HepG2 (cell line): Measurements from ENCODE around the gene GDPD1. TPM values are rescaled to one million over a fixed set of nuclear protein-coding genes. Genes with fewer than 3 reads are reported as not detected.

ENCODE experiments used
- ATAC-seq: fragments of 200-7000 bp; cut with Tn5 transposase; 3 replicates; pipeline ENCODE4 v1.9.1; 2020; ENCODE audit warnings: mild to moderate bottlenecking, moderate library complexity
- BruUV-seq: library from RNA; stranded (reverse); fragments of 400-500 nt; replicated peaks from 2 replicates; lab custom pipeline; 2021; lab: Mats Ljungman, UMichigan
- CTCF ChIA-PET: fragments of 300-600 bp; formaldehyde crosslinking; extraction: SDS; loops from one replicate; lab custom pipeline; 2021; ENCODE audit warnings: low total read pairs, inconsistent platforms, low intra/inter-chr PET ratio; lab: Yijun Ruan, JAX
- POLR2A ChIA-PET: fragments of 350-600 bp; sonication (Branson Sonifier 250); formaldehyde crosslinking; loops from one replicate; lab custom pipeline; 2020; ENCODE audit warnings: antibody characterized with exemption, inconsistent platforms; lab: Yijun Ruan, JAX
- DNase-seq: peaks from one replicate; pipeline ENCODE4 v3.0.0-alpha.2; 2015; ENCODE audit warnings: low spot score
- FAIRE-seq: peaks from 3 replicates; lab custom pipeline; 2011; peaks lifted over from hg19 to GRCh38; lab: Jason Lieb, UNC
- H2AFZ ChIP-seq: one replicate; pipeline ENCODE4 v1.6.1; 2011; ENCODE audit warnings: low read length, inconsistent platforms
- H3K27ac ChIP-seq: fragments of 300-600 bp; 3 replicates; pipeline ENCODE4 v1.8.0; 2011; ENCODE audit warnings: mixed run types, mild to moderate bottlenecking, mixed read lengths, low read length, inconsistent platforms; ENCODE audit not compliant: insufficient read depth; ENCODE audit errors: extremely low read length
- H3K27me3 ChIP-seq, 2 experiments: fragments of 200-600 bp in 1 of 2; 2 replicates in 1 of 2; 3 replicates in 1 of 2; pipeline versions ENCODE4 v1.6.0 to v1.8.0; 2011; ENCODE audit warnings: low read length in 2 of 2, mild to moderate bottlenecking in 2 of 2, moderate library complexity in 2 of 2, inconsistent platforms in 1 of 2; ENCODE audit not compliant: insufficient read depth in 2 of 2, control insufficient read depth in 1 of 2
- H3K36me3 ChIP-seq, 2 experiments: fragments of 200-600 bp in 1 of 2; replicated peaks in 1 of 2; 2 replicates in 1 of 2; 3 replicates in 1 of 2; pipeline versions ENCODE4 v1.5.1 to v1.8.0; 2011; ENCODE audit warnings: low read length in 2 of 2, inconsistent platforms in 1 of 2; ENCODE audit not compliant: insufficient read depth in 2 of 2, control insufficient read depth in 1 of 2
- H3K4me1 ChIP-seq: 2 replicates; pipeline ENCODE4 v1.5.1; 2012; ENCODE audit warnings: low read length, inconsistent platforms; ENCODE audit not compliant: insufficient read depth
- H3K4me2 ChIP-seq: 2 replicates; pipeline ENCODE4 v1.6.0; 2011; ENCODE audit warnings: low read depth, low read length, inconsistent platforms
- H3K4me3 ChIP-seq, 3 experiments: fragments of 200-600 bp in 1 of 3; sonication (generic), shearing (Covaris generic) in 1 of 3; replicated peaks in 1 of 3; 2 replicates each; pipeline ENCODE4 v1.5.1; 2011 to 2016; ENCODE audit warnings: low read length in 3 of 3, inconsistent platforms in 2 of 3, low read depth in 2 of 3, mild to moderate bottlenecking in 2 of 3, control low read depth in 1 of 3, mixed read lengths in 1 of 3; ENCODE audit not compliant: insufficient read depth in 1 of 3
- H3K79me2 ChIP-seq: one replicate; pipeline ENCODE4 v1.6.1; 2011; ENCODE audit warnings: low read length, inconsistent platforms; ENCODE audit not compliant: insufficient read depth
- H3K9ac ChIP-seq: 2 replicates; pipeline ENCODE4 v1.6.0; 2011; ENCODE audit warnings: mild to moderate bottlenecking, low read depth, low read length, inconsistent platforms; ENCODE audit not compliant: insufficient read depth
- H3K9me3 ChIP-seq: 2 replicates; pipeline ENCODE4 v1.5.1; 2012; ENCODE audit warnings: mild to moderate bottlenecking, low read length
- H4K20me1 ChIP-seq: 2 replicates; pipeline ENCODE4 v1.6.0; 2011; ENCODE audit warnings: inconsistent platforms, mild to moderate bottlenecking, low read length, moderate library complexity; ENCODE audit not compliant: insufficient read depth
- ATF7-NPFF ChIP-seq: sonication (generic); formaldehyde crosslinking; IDR thresholded peaks from 2 replicates; pipeline ENCODE4 v1.8.1; 2023; ENCODE audit warnings: mild to moderate bottlenecking, low read depth, missing genetic modification reagents, moderate library complexity
- FOXP4 ChIP-seq: sonication (generic); formaldehyde crosslinking; IDR thresholded peaks from 2 replicates; pipeline ENCODE4 v1.4.0; 2020; ENCODE audit warnings: missing genetic modification reagents
- GZF1 ChIP-seq: sonication (generic); formaldehyde crosslinking; IDR thresholded peaks from 2 replicates; pipeline ENCODE4 v1.5.1; 2020; ENCODE audit warnings: mild to moderate bottlenecking, missing genetic modification reagents
- HES4 ChIP-seq: sonication (generic); formaldehyde crosslinking; IDR thresholded peaks from 2 replicates; pipeline ENCODE4 v1.9.0; 2021; ENCODE audit warnings: mild to moderate bottlenecking, missing genetic modification reagents, borderline replicate concordance
- HNRNPLL ChIP-seq: fragments of 200-400 bp; formaldehyde crosslinking; IDR thresholded peaks from 2 replicates; pipeline ENCODE4 v1.6.1; 2017; ENCODE audit warnings: mild to moderate bottlenecking, low read depth, low read length; ENCODE audit not compliant: poor library complexity, severe bottlenecking
- KAT7 ChIP-seq: IDR thresholded peaks from 2 replicates; pipeline ENCODE4 v1.6.1; 2018; ENCODE audit warnings: borderline replicate concordance, missing compliant biosample characterization
- MEIS1 ChIP-seq: sonication (generic); formaldehyde crosslinking; IDR thresholded peaks from 2 replicates; pipeline ENCODE4 v1.9.0; 2021; ENCODE audit warnings: mild to moderate bottlenecking, missing genetic modification reagents, moderate library complexity, borderline replicate concordance
- MLX ChIP-seq: IDR thresholded peaks from 2 replicates; pipeline ENCODE4 v1.6.1; 2016
- NAIF1 ChIP-seq: sonication (generic); formaldehyde crosslinking; IDR thresholded peaks from 2 replicates; pipeline ENCODE4 v1.5.0; 2020; ENCODE audit warnings: mild to moderate bottlenecking, missing genetic modification reagents, borderline replicate concordance
- NCOR1 ChIP-seq: fragments of 200-600 bp; sonication (generic); IDR thresholded peaks from 2 replicates; pipeline ENCODE4 v1.7.0; 2017; ENCODE audit warnings: antibody characterized with exemption, low read length, borderline replicate concordance
- ZBTB1 ChIP-seq: sonication (generic); formaldehyde crosslinking; IDR thresholded peaks from 2 replicates; pipeline ENCODE4 v1.4.0; 2020; ENCODE audit warnings: missing genetic modification reagents, borderline replicate concordance
- ZNF432 ChIP-seq: sonication (generic); formaldehyde crosslinking; IDR thresholded peaks from 2 replicates; pipeline ENCODE4 v1.5.0; 2020; ENCODE audit warnings: missing genetic modification reagents, mild to moderate bottlenecking, borderline replicate concordance
- ZNF451 ChIP-seq: sonication (generic); formaldehyde crosslinking; IDR thresholded peaks from 2 replicates; pipeline ENCODE4 v1.5.0; 2020; ENCODE audit warnings: mild to moderate bottlenecking, missing genetic modification reagents
- ZNF83 ChIP-seq: sonication (generic); formaldehyde crosslinking; IDR thresholded peaks from 2 replicates; pipeline ENCODE4 v1.4.0; 2020; ENCODE audit warnings: missing genetic modification reagents, mild to moderate bottlenecking, borderline replicate concordance
- WGBS: methylation state at CpG from one replicate; pipeline ENCODE4 v1.1.6; 2017; ENCODE audit warnings: low lambda C conversion rate; 5-methylcytosine and 5-hydroxymethylcytosine counted together
- in situ Hi-C: cut with HindIII; loops from 2 replicates; pipeline ENCODE4 v1.10.0; 2017; ENCODE audit warnings: low pct_unique_long_range_greater_than_20kb; ENCODE audit not compliant: extremely low pct_ligation_motif_present
- intact Hi-C: fragments of 100-400 bp; cut with micrococcal nuclease; formaldehyde crosslinking; loops from one replicate; pipeline ENCODE4 v1.10.0; 2022; ENCODE audit not compliant: unreplicated experiment
- polyA plus RNA-seq, 8 experiments: library from polyadenylated mRNA; depleted of rRNA in 3 of 8; stranded (reverse) in 7 of 8; unstranded in 1 of 8; fragments of >200 nt; fragmentation: Illumina TruSeq in 4 of 8; extraction: Trizol in 4 of 8; gene quantifications; 2 replicates each; pipeline versions ENCODE4 v1.2.1 to v1.2.3, GENCODE V29; 2011 to 2016; ENCODE audit warnings: low read depth in 4 of 8, missing spikeins in 1 of 8, mixed read lengths in 1 of 8; ENCODE audit not compliant: insufficient read depth in 1 of 8
- total RNA-seq, 5 experiments: library from RNA; depleted of rRNA; stranded (reverse); fragments of >200 nt; fragmentation: Illumina TruSeq; extraction: Trizol; gene quantifications; 2 replicates each; pipeline ENCODE4 v1.2.3, GENCODE V29; 2016; ENCODE audit warnings: low read depth in 1 of 5
- TF ChIP-seq, protein P1 (sequence below): sonication (generic); formaldehyde crosslinking; IDR thresholded peaks from 2 replicates; pipeline ENCODE4 v1.8.1; 2022; ENCODE audit warnings: mild to moderate bottlenecking, missing genetic modification reagents
- TF ChIP-seq, protein P2 (sequence below): sonication (generic); formaldehyde crosslinking; IDR thresholded peaks from 2 replicates; pipeline ENCODE4 v1.5.0; 2020; ENCODE audit warnings: missing genetic modification reagents, mild to moderate bottlenecking, borderline replicate concordance

The GDPD1 gene
- total and polyA plus RNA-seq, 2 of the 13 experiments (the other 11 are each of a cell fraction or from before 2014, with no cell fraction given): 6.0 to 7.7 TPM

GRCh38 chr17:59296190-59296589 lies 75.9 kb downstream of the GDPD1 start:
- no peaks in the 10 kb centered on the region for H3K27me3 ChIP-seq
- ATAC-seq (peak; percentile 36; the same call in 1 of the 3 replicates), DNase-seq (no peak), FAIRE-seq (no peak)
- peak overlapping the region; percentile 76 for H3K4me2 ChIP-seq
- no TSS peak for BruUV-seq
- H3K9ac ChIP-seq: no peak overlapping the region
- H3K79me2 ChIP-seq: no peaks in the 10 kb centered on the region
- CTCF ChIA-PET: no interaction called here
- no peak overlapping the region for H2AFZ ChIP-seq
- intact Hi-C loops (loop anchor here (5.0 kb wide), 1 partner anchor 1464 kb away; no protein-coding TSS in a partner anchor), in situ Hi-C loops (no loop called here)
- 21% methylated on average over 2 of the region's 2 CpGs for WGBS
- no peaks in the 10 kb centered on the region for H4K20me1 ChIP-seq
- POLR2A ChIA-PET: no interaction called here
- H3K4me3 ChIP-seq: no peak overlapping the region
- H3K4me1 ChIP-seq: peaks cover 51% of the 10 kb centered on the region
- peak overlapping the region; percentile 78 for H3K27ac ChIP-seq
- no peaks in the 10 kb centered on the region for H3K9me3 ChIP-seq
- H3K36me3 ChIP-seq: no peaks in the 10 kb centered on the region
- TF ChIP-seq KAT7: no peak
- TF ChIP-seq, protein P1, sequence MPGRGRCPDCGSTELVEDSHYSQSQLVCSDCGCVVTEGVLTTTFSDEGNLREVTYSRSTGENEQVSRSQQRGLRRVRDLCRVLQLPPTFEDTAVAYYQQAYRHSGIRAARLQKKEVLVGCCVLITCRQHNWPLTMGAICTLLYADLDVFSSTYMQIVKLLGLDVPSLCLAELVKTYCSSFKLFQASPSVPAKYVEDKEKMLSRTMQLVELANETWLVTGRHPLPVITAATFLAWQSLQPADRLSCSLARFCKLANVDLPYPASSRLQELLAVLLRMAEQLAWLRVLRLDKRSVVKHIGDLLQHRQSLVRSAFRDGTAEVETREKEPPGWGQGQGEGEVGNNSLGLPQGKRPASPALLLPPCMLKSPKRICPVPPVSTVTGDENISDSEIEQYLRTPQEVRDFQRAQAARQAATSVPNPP: no peak
- TF ChIP-seq, protein P2, sequence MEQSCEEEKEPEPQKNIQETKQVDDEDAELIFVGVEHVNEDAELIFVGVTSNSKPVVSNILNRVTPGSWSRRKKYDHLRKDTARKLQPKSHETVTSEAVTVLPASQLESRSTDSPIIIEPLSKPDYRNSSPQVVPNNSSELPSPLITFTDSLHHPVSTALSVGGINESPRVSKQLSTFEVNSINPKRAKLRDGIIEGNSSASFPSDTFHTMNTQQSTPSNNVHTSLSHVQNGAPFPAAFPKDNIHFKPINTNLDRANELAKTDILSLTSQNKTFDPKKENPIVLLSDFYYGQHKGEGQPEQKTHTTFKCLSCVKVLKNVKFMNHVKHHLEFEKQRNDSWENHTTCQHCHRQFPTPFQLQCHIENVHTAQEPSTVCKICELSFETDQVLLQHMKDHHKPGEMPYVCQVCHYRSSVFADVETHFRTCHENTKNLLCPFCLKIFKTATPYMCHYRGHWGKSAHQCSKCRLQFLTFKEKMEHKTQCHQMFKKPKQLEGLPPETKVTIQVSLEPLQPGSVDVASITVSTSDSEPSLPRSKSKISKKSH: no peak
- TF ChIP-seq HES4 (CRISPR knock-in tag): no peak
- TF ChIP-seq ZNF83 (CRISPR knock-in tag): no peak
- TF ChIP-seq ZNF432: no peak
- no peak for TF ChIP-seq ZNF451 (CRISPR knock-in tag)
- 0 out of 2 replicates have a peak, but pooled peaks have one; percentile 38 for TF ChIP-seq NAIF1 (CRISPR knock-in tag)
- TF ChIP-seq FOXP4 (CRISPR knock-in tag): 0 out of 2 replicates have a peak, but pooled peaks have one; percentile 18
- TF ChIP-seq ATF7-NPFF (CRISPR knock-in tag): no peak
- no peak for TF ChIP-seq HNRNPLL
- no peak for TF ChIP-seq GZF1 (CRISPR knock-in tag)
- TF ChIP-seq ZBTB1: no peak
- no peak for TF ChIP-seq MLX
- no peak for TF ChIP-seq NCOR1
- 0 out of 2 replicates have a peak, but pooled peaks have one; percentile 29 for TF ChIP-seq MEIS1 (CRISPR knock-in tag)
